ENCODE results near the gene FAM163B. TPM values are rescaled to one million over a fixed set of nuclear protein-coding genes. Genes with fewer than 3 reads are reported as not detected.

FAM163B gene
- polyA plus RNA-seq, 4 donors: 0.12 to 0.19 TPM; not detected in 2

GRCh38 chr9:133547116-133547515, 62.1 kb downstream of the FAM163B start:
- FAIRE-seq (no peak), DNase-seq (no peak)
- no peak overlapping the region for H3K27ac ChIP-seq (ENCODE audit: low read depth in 1 of 3, low read length in 2 of 3)
- H3K4me3 ChIP-seq (ENCODE audit: low read depth in 1 of 3, low read length in 3 of 3): no peak overlapping the region
- peaks cover 0 to 8% (median 0%) of the 10 kb centered on the region in 3 donors for H3K4me1 ChIP-seq (ENCODE audit: control insufficient read depth in 3 of 3, insufficient read depth in 2 of 3, low read depth in 1 of 3, low read length in 2 of 3)
- H3K27me3 ChIP-seq (ENCODE audit: control insufficient read depth in 3 of 3, insufficient read depth in 3 of 3, low read length in 3 of 3): peaks cover 0 to 3% (median 0%) of the 10 kb centered on the region in 3 donors
- no peaks in the 10 kb centered on the region for H3K36me3 ChIP-seq (ENCODE audit: control insufficient read depth in 3 of 3, insufficient read depth in 2 of 3, low read depth in 1 of 3, low read length in 3 of 3)
- H3K9me3 ChIP-seq (ENCODE audit: control insufficient read depth in 2 of 2, insufficient read depth in 1 of 2, low read depth in 1 of 2, low read length in 1 of 2): no peaks in the 10 kb centered on the region
- 79 to 84% (median 80%) methylated on average over 15 of the region's 15 CpGs for WGBS, 3 donors

- Histone ChIP-seq H3K4me3 (ENCODE audit: low read depth in 1 of 3, low read length in 3 of 3) (no peak overlapping the region), H3K9me3 (ENCODE audit: control insufficient read depth in 2 of 2, insufficient read depth in 1 of 2, low read depth in 1 of 2, low read length in 1 of 2) (no peaks in the 10 kb centered on the region), H3K27me3 (ENCODE audit: control insufficient read depth in 3 of 3, insufficient read depth in 3 of 3, low read length in 3 of 3) (peaks cover 0 to 3% (median 0%) of the 10 kb centered on the region in 3 donors), H3K4me1 (ENCODE audit: control insufficient read depth in 3 of 3, insufficient read depth in 2 of 3, low read depth in 1 of 3, low read length in 2 of 3) (peaks cover 0 to 8% (median 0%) of the 10 kb centered on the region in 3 donors), H3K27ac (ENCODE audit: low read depth in 1 of 3, low read length in 2 of 3) (no peak overlapping the region), H3K36me3 (ENCODE audit: control insufficient read depth in 3 of 3, insufficient read depth in 2 of 3, low read depth in 1 of 3, low read length in 3 of 3) (no peaks in the 10 kb centered on the region)
- 62 to 68% (median 66%) methylated on average over 8 of the region's 8 CpGs for WGBS, 3 donors
- FAIRE-seq (no peak), DNase-seq (no peak)
Measured at GRCh38 chr9:133546287-133546680, 62.9 kb downstream of the FAM163B start.

GRCh38 chr9:133545494-133546286, 63.5 kb downstream of the FAM163B start:
- H3K36me3 ChIP-seq (ENCODE audit: control insufficient read depth in 3 of 3, insufficient read depth in 2 of 3, low read depth in 1 of 3, low read length in 3 of 3): no peaks in the 10 kb centered on the region
- H3K9me3 ChIP-seq (ENCODE audit: control insufficient read depth in 2 of 2, insufficient read depth in 1 of 2, low read depth in 1 of 2, low read length in 1 of 2): no peaks in the 10 kb centered on the region
- no peak overlapping the region for H3K4me3 ChIP-seq (ENCODE audit: low read depth in 1 of 3, low read length in 3 of 3)
- 57 to 74% (median 73%) methylated on average over 24 to 25 of the region's 25 CpGs for whole genome bisulfite sequencing, 3 donors
- FAIRE-seq: no peak
- H3K4me1 ChIP-seq (ENCODE audit: control insufficient read depth in 3 of 3, insufficient read depth in 2 of 3, low read depth in 1 of 3, low read length in 2 of 3): peaks cover 0 to 8% (median 0%) of the 10 kb centered on the region in 3 donors
- peak overlapping the region in 1 of 3 donors; percentile 26 for H3K27ac ChIP-seq (ENCODE audit: low read depth in 1 of 3, low read length in 2 of 3)
- DNase-seq: no peak
- peaks cover 0 to 3% (median 0%) of the 10 kb centered on the region in 3 donors for H3K27me3 ChIP-seq (ENCODE audit: control insufficient read depth in 3 of 3, insufficient read depth in 3 of 3, low read length in 3 of 3)

- no peak for FAIRE-seq
- no peak overlapping the region for H3K4me3 ChIP-seq (ENCODE audit: low read depth in 1 of 3, low read length in 3 of 3)
- DNase-seq: no peak
- no peaks in the 10 kb centered on the region for H3K9me3 ChIP-seq (ENCODE audit: control insufficient read depth in 2 of 2, insufficient read depth in 1 of 2, low read depth in 1 of 2, low read length in 1 of 2)
- WGBS, 3 donors: 74 to 81% (median 80%) methylated on average over 14 to 16 of the region's 16 CpGs
- H3K27me3 ChIP-seq (ENCODE audit: control insufficient read depth in 3 of 3, insufficient read depth in 3 of 3, low read length in 3 of 3): peaks cover 0 to 14% (median 0%) of the 10 kb centered on the region in 3 donors
- H3K4me1 ChIP-seq (ENCODE audit: control insufficient read depth in 3 of 3, insufficient read depth in 2 of 3, low read depth in 1 of 3, low read length in 2 of 3): peaks cover 0 to 12% (median 0%) of the 10 kb centered on the region in 3 donors
- H3K27ac ChIP-seq (ENCODE audit: low read depth in 1 of 3, low read length in 2 of 3): no peak overlapping the region
- H3K36me3 ChIP-seq (ENCODE audit: control insufficient read depth in 3 of 3, insufficient read depth in 2 of 3, low read depth in 1 of 3, low read length in 3 of 3): no peaks in the 10 kb centered on the region
Measured at GRCh38 chr9:133543772-133544467, 65.3 kb downstream of the FAM163B start.

- 56 to 68% (median 63%) methylated on average over 13 of the region's 13 CpGs for WGBS, 3 donors
Measured at GRCh38 chr9:133542002-133542401, 67.2 kb downstream of the FAM163B start.

GRCh38 chr9:133540698-133541025, 68.5 kb downstream of the FAM163B start:
- Histone ChIP-seq H3K27me3 (ENCODE audit: control insufficient read depth in 3 of 3, insufficient read depth in 3 of 3, low read length in 3 of 3) (peaks cover 0 to 20% (median 0%) of the 10 kb centered on the region in 3 donors), H3K36me3 (ENCODE audit: control insufficient read depth in 3 of 3, insufficient read depth in 2 of 3, low read depth in 1 of 3, low read length in 3 of 3) (no peaks in the 10 kb centered on the region), H3K27ac (ENCODE audit: low read depth in 1 of 3, low read length in 2 of 3) (no peak overlapping the region), H3K4me1 (ENCODE audit: control insufficient read depth in 3 of 3, insufficient read depth in 2 of 3, low read depth in 1 of 3, low read length in 2 of 3) (peaks cover 0 to 15% (median 0%) of the 10 kb centered on the region in 3 donors), H3K9me3 (ENCODE audit: control insufficient read depth in 2 of 2, insufficient read depth in 1 of 2, low read depth in 1 of 2, low read length in 1 of 2) (no peaks in the 10 kb centered on the region), H3K4me3 (ENCODE audit: low read depth in 1 of 3, low read length in 3 of 3) (no peak overlapping the region)
- FAIRE-seq (no peak), DNase-seq (no peak)
- WGBS, 3 donors: 77 to 85% (median 81%) methylated on average over 17 to 18 of the region's 18 CpGs

More at GRCh38 chr9:133542002-133542401, 67.2 kb downstream of the FAM163B start:
- Histone ChIP-seq H3K36me3 (ENCODE audit: control insufficient read depth in 3 of 3, insufficient read depth in 2 of 3, low read depth in 1 of 3, low read length in 3 of 3) (no peaks in the 10 kb centered on the region), H3K27ac (ENCODE audit: low read depth in 1 of 3, low read length in 2 of 3) (no peak overlapping the region), H3K4me1 (ENCODE audit: control insufficient read depth in 3 of 3, insufficient read depth in 2 of 3, low read depth in 1 of 3, low read length in 2 of 3) (peaks cover 0 to 15% (median 0%) of the 10 kb centered on the region in 3 donors), H3K27me3 (ENCODE audit: control insufficient read depth in 3 of 3, insufficient read depth in 3 of 3, low read length in 3 of 3) (peaks cover 0 to 18% (median 0%) of the 10 kb centered on the region in 3 donors), H3K9me3 (ENCODE audit: control insufficient read depth in 2 of 2, insufficient read depth in 1 of 2, low read depth in 1 of 2, low read length in 1 of 2) (no peaks in the 10 kb centered on the region), H3K4me3 (ENCODE audit: low read depth in 1 of 3, low read length in 3 of 3) (no peak overlapping the region)
- FAIRE-seq (no peak), DNase-seq (no peak)

GRCh38 chr9:133539991-133540697, 69.0 kb downstream of the FAM163B start:
- DNase-seq: no peak
- no peaks in the 10 kb centered on the region for H3K9me3 ChIP-seq (ENCODE audit: control insufficient read depth in 2 of 2, insufficient read depth in 1 of 2, low read depth in 1 of 2, low read length in 1 of 2)
- no peak overlapping the region for H3K27ac ChIP-seq (ENCODE audit: low read depth in 1 of 3, low read length in 2 of 3)
- H3K4me3 ChIP-seq (ENCODE audit: low read depth in 1 of 3, low read length in 3 of 3): no peak overlapping the region
- H3K27me3 ChIP-seq (ENCODE audit: control insufficient read depth in 3 of 3, insufficient read depth in 3 of 3, low read length in 3 of 3): peaks cover 0 to 23% (median 0%) of the 10 kb centered on the region in 3 donors
- 67 to 81% (median 68%) methylated on average over 22 of the region's 22 CpGs for WGBS, 3 donors
- H3K4me1 ChIP-seq (ENCODE audit: control insufficient read depth in 3 of 3, insufficient read depth in 2 of 3, low read depth in 1 of 3, low read length in 2 of 3): peaks cover 0 to 10% (median 0%) of the 10 kb centered on the region in 3 donors
- no peak for FAIRE-seq
- no peaks in the 10 kb centered on the region for H3K36me3 ChIP-seq (ENCODE audit: control insufficient read depth in 3 of 3, insufficient read depth in 2 of 3, low read depth in 1 of 3, low read length in 3 of 3)

Data from small intestine (tissue), 7 donors.